ENCODE measurements around the gene RGS7.
"Not testable (repeated sequence)": the region's sequence is repeated elsewhere in the genome, so short reads cannot be mapped to it uniquely, and the experiment has no call there.

RGS7 gene

DNA sequence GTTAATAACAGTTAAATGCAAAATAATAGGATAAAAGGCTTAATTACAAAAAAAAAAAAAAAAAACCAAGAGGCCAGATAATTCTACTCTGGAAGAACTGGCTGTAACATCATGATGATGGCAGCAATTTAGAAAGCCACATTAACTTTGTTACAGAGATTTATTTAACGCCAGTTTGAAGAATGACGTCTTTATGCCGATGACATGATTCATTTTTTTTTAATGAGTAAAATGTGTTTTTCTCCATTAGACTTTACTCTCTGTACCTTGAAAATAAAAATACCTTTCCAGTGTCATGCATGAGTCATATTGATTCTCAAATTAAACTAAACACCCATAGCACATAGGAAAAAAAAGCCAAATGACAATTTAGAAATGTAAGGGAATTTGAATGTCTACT, 226.1 kb downstream of the RGS7 start:
- DNase-seq, result no peak

DNA sequence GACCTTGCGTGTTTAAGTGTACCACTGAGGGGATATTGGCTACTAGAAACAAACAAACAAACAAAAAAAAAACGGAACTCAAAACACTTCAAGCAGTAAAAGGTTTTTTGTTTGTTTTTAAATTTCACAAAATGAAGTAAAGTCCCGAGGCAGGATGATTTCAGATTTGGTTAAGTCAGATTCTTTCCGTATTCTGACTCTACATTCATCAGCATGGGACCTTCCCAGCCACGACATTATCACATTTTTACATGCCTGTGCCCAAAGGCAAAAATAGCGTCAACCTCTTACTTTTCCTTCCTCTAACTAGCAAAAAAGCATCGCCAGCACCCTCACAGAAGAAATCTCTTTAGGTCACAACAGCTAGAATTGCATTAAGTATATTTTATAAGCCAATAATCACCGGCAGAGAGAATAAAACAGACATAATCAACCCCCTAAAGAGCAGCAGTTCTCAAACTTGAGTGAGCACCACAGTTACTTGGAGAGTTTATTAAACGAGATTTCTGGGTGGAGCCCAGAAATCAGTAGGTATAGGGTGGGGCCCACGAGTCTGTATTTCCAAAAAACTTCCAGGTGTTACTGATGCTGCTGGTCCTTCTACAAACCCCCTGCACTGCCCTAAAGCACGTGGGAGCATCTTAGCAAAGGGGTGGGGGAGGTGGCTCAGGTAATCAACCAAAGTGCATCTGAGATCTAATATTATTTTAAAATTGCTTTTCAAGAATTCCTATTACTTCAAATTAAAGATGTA, 227.6 kb downstream of the RGS7 start:
- DNase-seq, result no peak

- no peak for DNase-seq
Observed at GRCh38 chr1:241125286-241125685, 231.7 kb downstream of the RGS7 start.

DNA sequence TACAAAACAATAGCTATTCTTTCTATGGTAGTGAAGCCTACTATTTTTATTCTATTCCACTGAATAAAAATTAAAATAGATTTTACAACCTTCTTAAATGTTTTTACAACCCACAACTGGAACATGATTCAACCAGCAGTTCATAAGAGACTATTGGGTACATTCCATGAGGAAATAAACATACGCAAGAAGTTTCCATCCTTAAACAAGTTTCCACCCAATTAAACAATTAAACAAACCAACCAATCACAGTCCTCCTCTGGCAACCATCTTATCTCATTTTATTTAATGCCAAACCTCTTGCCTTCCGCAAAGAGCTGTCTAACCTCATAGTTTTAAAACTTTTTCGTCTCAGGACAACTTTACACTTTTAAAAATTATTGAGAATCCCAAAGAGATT, 239.0 kb downstream of the RGS7 start:
- DNase-seq, result no peak

DNA sequence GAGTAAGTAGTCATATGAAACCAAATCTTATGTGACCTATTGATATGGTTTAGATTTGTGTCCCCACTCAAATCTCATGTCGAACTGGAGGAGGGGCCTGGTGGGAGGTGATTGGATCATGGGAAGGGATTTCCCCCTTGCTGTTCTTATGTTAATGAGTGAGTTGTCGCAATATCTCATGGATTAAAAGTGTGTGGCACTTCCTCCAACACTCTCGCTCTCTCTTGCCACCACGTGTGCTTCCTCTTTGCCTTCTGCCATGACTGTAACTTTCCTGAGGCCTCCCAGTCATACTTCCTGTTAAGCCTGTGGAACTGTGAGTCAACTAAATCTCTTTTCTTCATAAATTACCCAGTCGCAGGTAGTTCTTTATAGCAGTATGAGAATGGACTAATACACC, 241.2 kb downstream of the RGS7 start:
- no peak for DNase-seq

DNA sequence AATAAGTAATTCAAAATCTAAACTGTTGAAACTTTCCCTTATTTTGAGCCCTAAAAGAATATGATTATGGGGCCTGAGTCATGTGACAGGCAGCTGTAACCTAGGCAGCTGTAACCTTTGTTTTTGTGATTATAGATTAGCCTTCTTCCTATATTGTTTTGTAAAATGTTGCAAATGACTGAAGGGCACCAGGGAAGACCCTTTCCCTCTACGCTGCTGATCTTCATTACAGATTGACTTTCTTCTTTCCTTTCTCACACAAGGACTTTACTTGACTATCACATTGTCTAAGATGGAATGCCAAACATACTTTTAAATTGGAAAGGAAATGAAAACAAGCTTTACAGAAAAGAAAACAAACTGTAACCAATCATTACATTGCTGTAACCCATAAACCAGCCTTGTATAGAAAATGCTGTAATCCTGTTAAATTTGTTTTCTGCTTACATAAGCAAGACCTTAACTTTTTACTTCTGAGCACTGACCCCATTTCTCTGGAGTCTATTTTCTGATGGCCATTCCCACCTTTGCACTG, 242.2 kb downstream of the RGS7 start:
- DNase-seq, result no peak

DNA sequence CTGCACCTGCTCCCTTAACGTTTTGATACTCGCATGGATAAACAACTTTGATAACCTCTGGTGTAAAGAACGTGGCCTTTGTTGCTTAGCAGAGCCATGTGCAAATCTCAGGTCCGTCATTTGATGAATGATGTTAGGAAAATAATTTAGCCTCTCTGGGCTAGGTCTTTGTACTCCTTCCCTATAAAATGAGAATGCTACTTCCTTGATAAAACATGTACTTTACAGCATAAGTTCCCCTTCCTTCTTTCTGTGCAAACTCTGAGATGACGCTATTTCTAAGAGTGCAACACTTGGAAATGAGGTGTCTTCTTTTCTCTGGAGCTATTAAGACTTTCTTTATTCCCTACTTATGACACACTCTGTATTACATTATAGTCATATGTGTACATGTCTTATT, 243.4 kb downstream of the RGS7 start:
- no peak for DNase-seq

DNA sequence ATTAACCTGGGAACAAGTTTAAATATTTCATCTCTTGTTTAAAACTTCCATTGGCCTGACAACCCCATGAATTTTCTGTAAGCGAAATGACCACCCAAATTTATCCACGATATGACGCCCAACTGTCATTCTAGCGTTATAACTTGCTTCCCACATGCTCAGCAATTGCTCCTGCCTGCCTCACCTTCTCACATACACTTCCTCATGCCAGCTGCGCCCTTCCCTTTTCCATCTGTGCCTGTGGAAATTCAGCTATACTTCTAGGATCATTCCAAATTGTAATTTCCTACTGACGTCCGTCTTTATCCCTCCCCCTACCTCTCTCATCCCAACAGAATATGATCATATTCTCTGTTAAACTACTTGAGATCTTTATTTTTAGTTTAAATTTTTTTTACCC, 248.0 kb downstream of the RGS7 start:
- no peak for DNase-seq

DNA sequence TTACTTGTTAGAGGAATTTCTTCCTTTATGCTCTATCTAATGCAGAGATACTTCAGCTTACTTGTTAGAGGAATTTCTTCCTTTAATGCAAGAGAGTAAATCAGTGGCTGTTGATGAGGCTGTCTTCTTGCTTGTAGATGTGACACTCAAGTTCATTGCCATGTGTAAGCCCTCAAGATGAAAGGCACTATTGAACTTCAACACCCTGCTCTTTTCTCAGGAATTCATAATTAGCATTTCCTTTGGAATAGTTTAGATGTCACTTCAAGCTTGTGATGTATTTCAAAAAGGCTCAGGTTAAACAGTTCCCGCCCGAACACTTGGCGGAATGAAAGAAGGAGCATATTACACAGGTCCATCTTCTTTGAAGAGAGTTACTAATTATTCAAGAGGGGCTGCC, 251.9 kb downstream of the RGS7 start:
- DNase-seq, result no peak

DNA sequence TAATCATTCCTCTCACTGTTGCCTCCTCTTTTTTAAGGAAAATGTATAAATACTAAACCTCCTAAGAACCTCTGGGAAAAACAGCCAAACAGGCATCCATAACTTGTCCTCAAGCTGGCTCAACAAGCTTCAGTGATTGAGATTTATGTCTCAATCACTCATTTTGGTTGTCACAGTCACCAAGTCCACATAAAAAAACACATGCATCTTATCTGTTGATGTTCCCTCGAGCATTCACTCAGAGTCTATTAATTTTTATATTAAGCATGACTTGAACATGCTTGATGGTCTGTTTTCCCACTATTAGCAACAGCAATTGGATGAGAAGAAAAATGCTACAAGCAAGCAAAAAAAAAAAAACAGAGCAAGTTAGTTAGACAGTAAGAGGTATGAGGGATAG, 254.3 kb downstream of the RGS7 start:
- DNase-seq, result no peak

- no peak for DNase-seq
Observed at GRCh38 chr1:241101622-241102021, 255.4 kb downstream of the RGS7 start.

GRCh38 chr1:241097479-241097878, 259.5 kb downstream of the RGS7 start:
- no peak for DNase-seq

GRCh38 chr1:241096982-241097381, 260.0 kb downstream of the RGS7 start:
- no peak for DNase-seq

DNA sequence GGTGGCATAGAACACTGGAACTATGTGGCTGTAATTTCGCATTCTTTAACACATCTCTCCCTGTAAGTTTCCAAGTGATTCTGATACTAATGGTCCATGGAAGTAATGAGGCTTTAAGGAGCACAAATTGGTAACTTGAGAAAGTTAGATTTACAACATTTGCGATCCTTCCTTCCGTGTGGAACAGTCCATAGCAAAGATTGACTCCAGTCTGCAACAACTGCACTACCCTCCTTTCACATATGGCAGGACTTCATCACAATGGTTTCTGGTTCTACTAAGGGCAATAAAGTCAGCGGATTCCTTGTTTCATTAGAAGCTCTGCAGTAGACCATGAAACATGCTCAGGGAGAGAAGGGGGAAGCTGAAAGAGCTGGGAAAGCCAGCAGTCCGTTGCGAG, 261.2 kb downstream of the RGS7 start:
- DNase-seq, result no peak

DNA sequence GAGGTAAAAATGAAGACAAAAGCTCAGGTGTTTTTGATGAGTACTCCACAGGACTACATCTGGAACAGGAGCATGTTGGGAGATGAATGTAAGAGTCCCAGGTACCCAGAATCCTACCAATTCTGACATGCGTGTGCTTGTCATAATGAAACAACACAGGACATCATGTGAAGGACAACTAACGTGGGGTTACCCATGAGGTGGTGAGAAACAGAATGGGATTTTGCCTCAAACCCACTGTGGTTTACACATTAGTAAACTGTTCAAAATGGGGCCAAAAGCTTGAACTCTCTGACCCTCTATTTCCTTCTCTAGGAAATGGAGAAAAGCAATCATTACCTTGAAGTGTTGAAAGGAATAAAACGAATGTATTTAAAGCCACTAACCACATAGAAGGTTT, 266.2 kb downstream of the RGS7 start:
- no peak for DNase-seq

DNA sequence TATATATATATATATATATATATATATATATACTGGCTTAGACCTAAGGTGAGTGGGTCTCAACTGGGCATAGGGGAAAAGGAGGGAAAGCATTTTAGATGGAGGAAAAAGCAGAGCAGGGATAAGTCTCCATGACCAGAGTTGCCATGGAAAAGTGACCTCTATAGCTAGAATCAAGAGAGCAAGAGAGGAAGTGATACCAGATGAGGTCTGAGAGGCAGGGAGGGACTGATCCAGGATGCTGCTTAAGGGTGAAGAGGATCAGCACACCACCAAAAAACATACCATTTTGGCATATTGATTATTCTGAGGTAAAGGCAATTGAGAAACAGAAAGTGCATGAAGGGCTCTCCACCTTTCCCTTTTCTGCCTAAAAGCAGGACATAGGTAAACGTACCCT, 267.9 kb downstream of the RGS7 start:
- not testable (repeated sequence) for DNase-seq

DNA sequence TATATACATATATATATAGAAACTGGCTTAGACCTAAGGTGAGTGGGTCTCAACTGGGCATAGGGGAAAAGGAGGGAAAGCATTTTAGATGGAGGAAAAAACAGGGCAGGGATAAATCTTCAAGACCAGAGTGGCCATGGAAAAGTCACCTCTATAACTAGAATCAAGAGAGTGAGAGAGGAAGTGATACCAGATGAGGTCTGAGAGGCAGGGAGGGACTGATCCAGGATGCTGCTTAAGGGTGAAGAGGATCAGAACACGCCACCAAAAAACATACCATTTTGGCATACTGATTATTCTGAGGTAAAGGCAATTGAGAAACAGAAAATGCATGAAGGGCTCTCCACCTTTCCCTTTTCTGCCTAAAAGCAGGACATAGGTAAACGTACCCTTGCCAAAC, 268.9 kb downstream of the RGS7 start:
- not testable (repeated sequence) for DNase-seq

DNA sequence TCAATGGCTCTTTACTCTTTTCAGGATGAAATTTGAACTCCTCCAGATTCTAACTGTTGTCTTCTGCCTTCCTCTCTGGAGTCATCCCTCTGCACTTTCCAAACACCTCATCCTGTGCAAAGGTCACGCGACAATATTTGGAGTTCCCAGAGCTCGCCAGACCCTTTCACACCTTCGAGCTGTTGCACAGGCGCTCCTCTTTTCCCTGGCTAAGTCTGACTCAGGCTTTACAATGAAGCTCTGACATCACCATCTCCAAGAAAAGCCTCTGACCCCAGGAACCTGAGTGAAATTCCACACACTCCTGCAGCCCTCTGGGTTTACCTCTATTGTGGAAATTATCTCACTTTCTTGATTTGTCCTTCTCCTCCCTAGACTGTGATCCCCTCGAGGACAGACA, 270.3 kb downstream of the RGS7 start:
- no peak for DNase-seq

GRCh38 chr1:241083285-241083684, 273.7 kb downstream of the RGS7 start:
- DNase-seq, result no peak

DNA sequence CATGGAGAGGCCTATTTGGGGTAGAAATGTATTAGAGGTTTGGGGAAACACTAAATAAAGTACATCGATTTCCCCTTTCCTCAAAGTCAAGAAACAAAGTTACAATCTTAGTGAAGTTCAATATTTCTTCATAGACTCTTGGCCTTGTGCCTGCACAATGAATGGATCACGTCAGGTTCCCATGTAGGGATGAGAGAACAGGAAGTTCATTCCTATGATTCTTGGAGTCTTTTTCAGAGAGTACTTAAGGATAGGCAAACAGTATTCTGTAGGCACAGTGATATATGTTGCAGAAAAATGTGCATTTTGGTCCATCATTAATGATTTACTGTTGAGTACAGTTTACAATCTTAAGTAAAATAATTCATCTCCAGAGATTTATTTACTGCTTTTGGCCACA, 275.5 kb downstream of the RGS7 start:
- no peak for DNase-seq

DNA sequence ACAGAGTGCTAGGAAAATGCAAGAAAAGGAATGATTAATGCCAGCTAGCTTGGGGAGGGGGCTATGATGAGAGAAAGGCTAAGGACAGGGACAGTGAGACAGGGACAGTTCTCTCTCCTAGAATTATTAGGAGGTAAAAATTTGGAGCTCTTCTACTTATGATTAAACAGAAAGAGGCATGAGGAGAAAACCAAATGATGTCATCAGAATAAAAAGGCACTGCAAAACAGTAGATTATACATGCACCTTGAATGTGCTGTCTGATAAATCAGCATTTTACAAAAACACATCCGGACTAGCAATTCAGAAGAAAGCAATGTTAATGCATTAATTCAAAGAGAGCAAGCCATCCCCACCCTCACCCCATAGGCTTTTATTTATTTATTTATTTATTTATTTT, 277.5 kb downstream of the RGS7 start:
- DNase-seq, result no peak

DNA sequence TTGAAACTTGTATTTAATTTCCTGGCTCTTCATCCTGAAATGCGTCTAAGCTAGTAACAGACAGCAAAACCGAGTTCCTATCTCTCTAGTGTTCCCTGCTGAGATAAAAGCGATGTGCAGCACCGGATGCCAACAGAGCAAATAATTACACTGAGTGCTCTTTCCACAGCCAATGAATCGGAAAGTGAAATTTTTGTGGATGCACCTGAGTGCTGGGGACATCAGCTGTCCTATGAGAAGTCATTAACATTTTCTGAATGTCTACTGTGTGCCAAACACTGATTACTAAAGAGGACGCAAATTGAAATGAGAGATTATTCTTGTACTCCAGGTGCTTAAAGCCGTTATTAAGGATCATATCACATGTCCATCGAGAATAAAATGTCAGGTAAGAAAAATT, 278.0 kb downstream of the RGS7 start:
- DNase-seq, result no peak

DNA sequence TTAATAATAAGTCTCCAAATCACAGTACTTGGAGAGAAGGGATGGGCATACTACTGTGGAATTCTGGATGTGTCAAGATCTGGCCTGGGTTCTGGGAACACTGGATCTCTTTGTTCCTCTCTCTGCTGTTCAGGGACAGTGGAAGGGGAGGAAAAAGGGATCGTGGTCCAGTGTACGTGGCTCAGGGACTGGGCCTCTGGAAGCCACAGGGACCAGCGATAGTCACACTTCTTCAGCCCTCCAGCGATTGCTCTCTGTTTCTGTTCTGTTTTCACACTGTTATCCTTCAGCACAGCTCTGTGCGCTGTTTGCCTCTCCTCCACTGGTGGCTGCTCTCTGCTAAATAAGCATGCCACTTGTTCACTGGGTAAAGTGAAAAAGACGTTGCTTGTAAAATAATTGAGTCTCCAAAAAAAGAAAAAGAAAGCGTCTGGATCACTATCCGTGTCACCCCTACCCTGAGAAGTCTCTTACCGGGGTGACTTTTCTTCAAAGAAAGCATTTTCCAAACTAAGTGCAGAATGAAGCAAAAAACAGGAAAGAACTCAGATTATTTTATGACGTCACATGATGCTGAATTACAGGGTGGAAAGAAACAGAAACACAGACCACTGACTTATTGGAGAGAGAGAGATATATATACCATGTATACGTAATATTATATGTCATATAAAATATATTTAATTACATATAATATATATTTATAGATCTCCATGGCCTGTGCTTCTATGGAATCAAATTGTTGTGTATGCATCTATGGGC, 279.4 kb downstream of the RGS7 start:
- DNase-seq, result no peak

DNA sequence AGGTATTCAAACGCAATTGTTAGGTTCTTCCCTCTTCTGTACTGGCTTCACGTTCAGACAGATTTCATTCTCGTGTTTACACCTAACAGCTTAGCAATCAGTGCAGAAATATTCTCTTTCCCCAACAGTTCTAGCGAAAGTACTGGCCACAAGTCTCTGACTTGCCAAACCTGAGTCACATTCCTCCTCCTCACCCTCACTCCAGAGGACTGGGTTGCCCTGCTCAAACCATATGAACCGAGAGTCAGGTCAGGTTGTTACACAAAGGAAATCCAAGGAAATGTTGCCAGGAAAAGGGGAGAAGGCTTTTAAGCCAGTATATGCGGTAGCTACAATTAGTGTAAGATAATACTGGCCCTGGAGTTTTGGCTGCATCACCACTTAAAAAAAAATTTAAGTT, 282.5 kb downstream of the RGS7 start:
- DNase-seq, result no peak

DNA sequence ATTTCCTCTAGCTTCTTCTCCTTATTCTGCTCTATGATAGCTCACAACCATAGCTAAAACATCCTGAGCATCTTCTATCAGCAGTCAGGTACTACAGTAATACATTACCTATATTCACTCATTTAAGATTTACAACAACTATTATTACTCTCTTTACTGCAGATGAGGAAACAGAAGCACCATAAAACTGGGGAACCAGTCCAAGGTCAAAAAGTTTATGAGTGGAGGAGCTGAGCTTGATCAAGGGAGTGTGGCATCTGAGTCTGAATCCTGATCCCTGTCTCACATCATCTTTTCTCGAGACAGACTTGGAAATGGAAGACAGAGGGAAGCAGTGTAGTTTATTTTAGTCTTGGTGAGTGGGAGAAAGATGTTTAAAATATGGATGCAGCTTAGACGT, 288.6 kb downstream of the RGS7 start:
- DNase-seq, result no peak
